ENCODE measurements around the gene GLTP. TPM values are rescaled to one million over a fixed set of nuclear protein-coding genes. Genes with fewer than 3 reads are reported as not detected.

The GLTP gene
- total RNA-seq, 1 experiment from 2014 or later, result 24.0 TPM

DNA sequence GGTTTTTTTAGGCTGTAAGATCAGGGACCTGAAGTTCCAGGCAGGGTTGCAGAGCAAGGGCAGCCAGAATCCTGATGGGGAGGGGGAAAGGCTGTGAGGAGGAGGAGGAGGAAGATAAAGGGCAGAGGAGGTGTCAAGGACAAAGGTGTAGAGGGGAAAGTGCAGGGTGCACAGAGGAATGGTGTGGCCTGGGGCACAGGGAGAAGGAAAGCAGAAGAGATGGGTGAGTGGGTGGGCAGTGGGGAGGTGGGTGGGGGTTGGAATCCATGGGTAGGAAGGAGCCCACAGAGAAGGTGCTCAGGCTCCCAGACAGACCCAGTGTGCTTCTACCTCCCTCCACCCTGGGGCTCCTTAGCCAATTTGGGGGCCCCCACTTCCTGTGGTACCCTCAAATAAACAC, 58.4 kb downstream of the GLTP start:
- DNase-seq, result no peak

DNA sequence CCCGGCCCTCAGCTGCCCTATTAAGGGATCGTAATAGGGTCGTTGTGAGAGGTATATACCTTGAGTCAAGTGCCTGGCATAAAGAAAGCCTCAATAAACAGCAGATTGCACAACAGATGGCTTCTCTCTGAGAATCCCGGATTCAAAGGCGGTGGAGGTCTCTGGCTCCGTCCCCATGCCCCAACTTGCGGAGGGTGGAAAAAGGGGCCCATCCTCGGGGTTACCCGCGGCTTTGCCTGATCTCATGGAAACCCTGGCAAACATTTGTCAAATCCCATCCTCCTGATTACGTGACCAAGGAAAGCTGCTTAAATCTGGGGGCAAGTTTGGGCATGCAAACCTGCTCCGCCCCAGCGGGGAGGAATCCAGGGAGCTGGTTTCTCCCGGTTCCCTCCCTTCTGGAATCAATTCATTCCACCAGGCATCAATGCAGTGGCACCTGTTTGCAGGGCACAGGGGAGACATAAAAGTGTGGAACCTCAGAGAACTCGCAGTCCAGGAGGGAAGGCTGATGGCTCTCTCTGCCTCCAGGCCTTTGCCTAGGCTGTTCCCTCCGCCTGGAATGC, 59.4 kb downstream of the GLTP start:
- Histone ChIP-seq H3K27me3 (no peaks in the 10 kb centered on the region), H3K9me3 (no peaks in the 10 kb centered on the region), H3K36me3 (no peaks in the 10 kb centered on the region), H3K4me3 (no peak overlapping the region)
- DNase-seq, result no peak

More for the DNA sequence above, 58.4 kb downstream of the GLTP start:
- Histone ChIP-seq H3K36me3 (no peaks in the 10 kb centered on the region), H3K27me3 (no peaks in the 10 kb centered on the region), H3K9me3 (no peaks in the 10 kb centered on the region), H3K4me3 (no peak overlapping the region)

DNA sequence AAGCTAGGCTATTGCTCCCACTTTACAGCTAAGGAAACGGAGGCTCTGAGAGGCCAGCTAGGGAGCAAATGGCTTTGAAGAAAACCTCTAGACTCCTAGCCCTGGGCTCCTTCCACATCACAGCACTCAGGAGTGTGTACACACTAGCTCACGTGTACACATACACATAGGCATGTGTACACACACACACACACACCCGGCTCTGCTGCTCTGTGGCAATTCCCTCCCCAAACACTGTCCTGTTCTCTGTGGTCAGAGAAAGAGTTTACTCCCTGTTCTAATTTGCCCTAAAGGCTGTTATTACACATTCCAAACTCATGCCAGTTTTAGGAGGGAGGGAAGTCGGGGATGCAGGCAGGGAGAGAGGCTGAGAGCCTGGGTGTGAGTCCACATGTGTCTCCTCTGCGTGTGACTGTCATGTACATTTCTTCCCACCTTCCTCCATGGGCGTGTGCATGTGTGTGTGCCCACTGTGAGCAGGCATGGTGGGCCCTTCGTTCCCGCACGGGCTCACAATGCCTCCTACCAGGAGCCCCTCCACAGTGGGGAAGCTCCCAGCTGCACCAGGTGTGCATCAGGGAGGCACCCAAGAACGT, 61.3 kb downstream of the GLTP start:
- no peak overlapping the region for H3K4me3 ChIP-seq
- DNase-seq, result peak; percentile 37
- no peaks in the 10 kb centered on the region for H3K9me3 ChIP-seq
- no peaks in the 10 kb centered on the region for H3K27me3 ChIP-seq
- H3K36me3 ChIP-seq, result no peaks in the 10 kb centered on the region

DNA sequence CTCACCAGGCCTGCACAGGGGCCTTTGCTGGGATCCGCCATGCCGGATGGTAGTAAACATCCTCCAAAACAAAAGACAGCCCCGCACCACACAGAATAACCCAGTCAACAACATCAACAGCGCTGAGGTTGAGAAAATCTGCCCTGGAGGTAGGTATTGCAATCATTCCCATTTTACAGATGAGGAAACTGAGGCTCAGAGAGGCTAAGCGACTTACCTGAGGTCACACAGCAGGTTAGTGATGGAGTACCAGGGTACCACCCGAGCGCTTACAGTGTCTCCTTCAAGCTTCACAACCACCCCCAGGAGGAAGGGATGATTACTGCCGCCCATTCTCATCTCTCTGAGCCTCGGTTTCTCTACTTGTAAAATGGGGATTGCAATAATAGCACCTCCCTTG, 62.1 kb downstream of the GLTP start:
- 0 out of 2 replicates have a peak, but pooled peaks cover 2% of the 10 kb centered on the region for H3K9me3 ChIP-seq
- no peaks in the 10 kb centered on the region for H3K27me3 ChIP-seq
- H3K36me3 ChIP-seq, result no peaks in the 10 kb centered on the region
- DNase-seq, result no peak
- no peak overlapping the region for H3K4me3 ChIP-seq

DNA sequence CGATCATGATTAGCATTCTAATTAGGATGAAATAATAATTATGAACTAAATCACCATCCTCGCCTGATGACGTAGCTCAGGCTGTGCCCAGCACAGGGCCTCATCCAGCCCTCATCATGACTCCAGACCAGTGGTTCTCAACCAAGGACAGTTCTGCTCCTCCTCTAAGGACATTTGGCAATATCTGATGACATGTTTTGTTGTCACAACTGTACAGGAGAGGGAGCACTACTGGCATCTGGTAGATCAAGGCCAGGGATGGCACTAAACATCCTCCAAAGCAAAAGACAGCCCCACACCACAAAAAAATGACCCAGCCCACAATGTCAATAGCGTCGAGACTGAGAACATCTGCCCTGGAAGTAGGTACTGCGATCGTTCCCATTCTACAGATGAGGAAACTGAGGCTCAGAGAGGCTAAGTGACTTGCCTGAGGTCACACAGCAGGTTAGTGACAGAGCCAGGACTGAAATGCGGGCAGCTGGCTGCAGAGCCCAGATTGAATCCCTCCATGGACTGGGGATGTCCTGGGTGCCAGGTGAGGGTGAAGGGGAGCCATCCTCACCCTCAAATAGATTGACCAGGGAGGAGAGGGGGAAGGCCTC, 62.6 kb downstream of the GLTP start:
- Histone ChIP-seq H3K27me3 (no peaks in the 10 kb centered on the region), H3K4me3 (no peak overlapping the region), H3K9me3 (0 out of 2 replicates have a peak, but pooled peaks cover 2% of the 10 kb centered on the region), H3K36me3 (no peaks in the 10 kb centered on the region; the same call in 1 of the 2 replicates)
- DNase-seq, result no peak

DNA sequence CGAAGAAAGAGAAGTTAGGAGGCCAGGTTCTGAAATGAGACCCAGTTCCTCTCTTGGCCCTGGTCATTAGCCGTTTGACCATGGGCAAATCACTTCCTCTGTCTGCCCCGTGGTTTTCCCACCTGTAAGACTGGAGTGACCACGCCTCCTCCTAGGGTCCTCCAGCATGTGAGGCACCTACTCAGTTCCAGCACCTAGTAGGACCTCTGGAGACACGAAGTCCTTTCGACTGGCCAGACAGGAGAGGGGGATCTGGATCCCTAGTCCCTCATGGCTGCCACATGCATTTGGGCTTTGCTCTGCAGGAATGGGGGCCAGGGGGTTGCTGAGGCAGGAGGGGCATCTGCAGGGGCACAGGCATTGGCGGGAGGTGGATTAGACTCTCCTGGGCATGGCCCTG, 63.5 kb downstream of the GLTP start:
- Histone ChIP-seq H3K4me3 (no peak overlapping the region), H3K36me3 (no peaks in the 10 kb centered on the region; the same call in 1 of the 2 replicates), H3K9me3 (0 out of 2 replicates have a peak, but pooled peaks cover 2% of the 10 kb centered on the region), H3K27me3 (no peaks in the 10 kb centered on the region)
- DNase-seq, result no peak

DNA sequence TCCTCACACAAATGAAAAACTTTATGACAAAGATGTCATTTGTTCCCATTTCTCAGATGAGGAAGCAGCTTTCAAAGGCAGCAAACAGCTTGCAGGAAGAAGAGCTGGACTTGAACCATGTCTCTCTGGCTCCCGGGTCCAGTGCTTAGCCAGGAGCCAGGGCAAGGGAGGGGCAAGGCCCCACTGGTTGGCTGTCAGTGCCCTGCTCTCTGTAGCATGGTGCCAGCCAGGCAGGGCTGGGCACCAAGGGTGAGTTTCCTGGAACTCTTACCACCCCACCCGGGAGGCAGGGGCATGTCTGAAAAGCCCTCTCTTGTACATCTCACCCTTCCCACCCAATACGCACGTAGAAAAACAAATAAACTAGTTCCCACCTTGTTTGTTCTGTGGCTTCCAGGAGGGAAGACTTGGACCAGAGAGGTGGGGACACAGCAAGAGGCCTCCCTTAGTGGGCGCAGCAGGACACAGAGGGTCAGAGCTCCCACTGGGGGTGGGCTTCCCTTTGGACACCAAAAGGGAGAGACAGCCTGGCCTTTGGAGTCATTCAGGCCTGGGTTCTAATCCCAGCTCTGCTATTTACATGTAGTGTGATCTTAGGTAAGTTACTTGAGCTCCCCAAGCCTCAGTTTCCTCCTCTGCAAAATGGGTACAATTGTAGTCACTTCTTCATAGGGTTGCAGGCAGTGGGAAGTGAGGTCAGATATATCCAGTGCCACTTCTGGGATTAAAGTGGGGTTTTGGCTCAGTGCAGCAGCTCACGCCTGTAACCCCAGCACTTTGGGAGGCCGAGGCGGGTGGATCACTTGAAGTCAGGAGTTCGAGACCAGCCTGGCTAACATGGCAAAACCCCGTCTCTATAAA, 64.4 kb downstream of the GLTP start:
- peak; percentile 12 for DNase-seq
- H3K4me3 ChIP-seq, result no peak overlapping the region
- no peaks in the 10 kb centered on the region for H3K27me3 ChIP-seq
- no peaks in the 10 kb centered on the region; the same call in 1 of the 2 replicates for H3K36me3 ChIP-seq
- H3K9me3 ChIP-seq, result 0 out of 2 replicates have a peak, but pooled peaks cover 2% of the 10 kb centered on the region

DNA sequence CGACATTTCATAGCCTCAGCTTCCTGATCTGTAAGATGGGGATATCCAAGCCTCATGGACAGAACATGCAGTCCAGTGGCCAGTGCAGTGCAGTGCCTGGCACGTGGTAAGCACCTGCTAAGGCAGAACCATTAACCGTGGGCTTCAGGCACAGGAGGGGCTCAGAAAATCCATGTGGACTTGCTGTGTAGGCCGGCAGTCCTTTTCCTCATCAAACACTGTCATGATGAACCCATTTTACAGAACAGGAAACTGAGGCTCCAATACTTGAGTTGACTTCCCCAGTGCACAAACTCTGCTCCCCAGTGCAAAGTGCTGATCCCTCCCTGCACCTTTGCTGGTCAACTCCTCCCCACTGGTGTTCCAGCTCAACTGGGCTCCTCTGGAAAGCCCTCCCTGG, 65.1 kb downstream of the GLTP start:
- Histone ChIP-seq H3K9me3 (0 out of 2 replicates have a peak, but pooled peaks cover 2% of the 10 kb centered on the region), H3K4me3 (no peak overlapping the region), H3K36me3 (no peaks in the 10 kb centered on the region; the same call in 1 of the 2 replicates), H3K27me3 (no peaks in the 10 kb centered on the region)
- no peak for DNase-seq

DNA sequence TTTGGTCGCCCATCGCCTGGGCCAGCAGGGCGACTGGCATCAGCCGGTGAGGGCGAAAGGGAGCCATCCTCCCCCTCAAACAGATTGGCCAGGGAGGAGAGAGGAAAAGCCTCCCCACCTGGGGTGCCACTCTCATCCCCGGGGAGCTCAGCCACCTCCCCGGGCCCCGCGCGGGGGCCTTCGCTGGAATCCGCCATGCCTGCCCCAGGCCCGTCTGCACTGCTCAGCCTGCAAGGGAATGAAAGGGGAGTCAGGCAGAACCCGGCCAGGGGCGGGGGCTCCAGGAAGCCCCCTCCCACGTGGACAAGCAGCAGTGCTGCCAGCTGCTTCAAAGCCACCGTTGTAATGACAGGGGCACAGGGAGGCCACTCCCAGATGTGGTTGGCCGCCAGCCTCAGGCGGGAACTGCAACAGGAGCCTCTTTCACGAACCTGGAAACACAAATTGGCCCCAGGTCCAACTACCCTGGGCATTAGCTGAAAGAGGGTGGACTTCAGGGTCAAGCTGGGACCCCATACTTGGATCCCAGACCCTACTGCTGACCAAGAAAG, 65.7 kb downstream of the GLTP start:
- no peak overlapping the region for H3K4me3 ChIP-seq

DNA sequence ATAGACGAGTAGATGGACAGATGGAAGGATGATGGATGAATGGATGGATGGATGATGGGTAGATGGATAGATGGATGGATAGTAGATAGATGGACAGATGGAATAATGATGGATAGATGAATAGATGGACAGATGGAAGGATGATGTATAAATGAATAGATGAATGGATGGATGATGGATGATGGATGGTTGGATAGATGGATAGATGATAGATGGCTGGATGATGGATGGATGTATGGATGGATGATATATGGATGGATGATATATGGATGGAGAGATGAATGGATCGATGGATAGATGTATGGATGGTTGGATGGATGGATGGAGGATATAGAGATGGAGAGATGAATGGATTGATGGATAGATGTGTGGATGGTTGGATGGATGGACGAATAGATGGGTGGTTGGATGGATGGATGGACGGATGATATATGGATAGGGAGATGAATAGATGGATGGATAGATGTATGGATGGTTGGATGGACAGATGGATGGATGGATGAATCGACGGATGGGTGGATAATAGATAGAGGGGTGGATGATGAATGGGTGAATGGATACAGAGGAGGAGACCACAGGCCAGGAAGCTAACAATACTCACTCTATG, 66.4 kb downstream of the GLTP start:
- Histone ChIP-seq H3K36me3 (no peaks in the 10 kb centered on the region; the same call in 1 of the 2 replicates), H3K4me3 (no peak overlapping the region), H3K27me3 (no peaks in the 10 kb centered on the region), H3K9me3 (0 out of 2 replicates have a peak, but pooled peaks cover 2% of the 10 kb centered on the region)
- DNase-seq, result no peak

More for the DNA sequence above, 65.7 kb downstream of the GLTP start:
- no peak for DNase-seq
- H3K36me3 ChIP-seq, result no peaks in the 10 kb centered on the region; the same call in 1 of the 2 replicates
- H3K9me3 ChIP-seq, result 0 out of 2 replicates have a peak, but pooled peaks cover 2% of the 10 kb centered on the region
- no peaks in the 10 kb centered on the region for H3K27me3 ChIP-seq

DNA sequence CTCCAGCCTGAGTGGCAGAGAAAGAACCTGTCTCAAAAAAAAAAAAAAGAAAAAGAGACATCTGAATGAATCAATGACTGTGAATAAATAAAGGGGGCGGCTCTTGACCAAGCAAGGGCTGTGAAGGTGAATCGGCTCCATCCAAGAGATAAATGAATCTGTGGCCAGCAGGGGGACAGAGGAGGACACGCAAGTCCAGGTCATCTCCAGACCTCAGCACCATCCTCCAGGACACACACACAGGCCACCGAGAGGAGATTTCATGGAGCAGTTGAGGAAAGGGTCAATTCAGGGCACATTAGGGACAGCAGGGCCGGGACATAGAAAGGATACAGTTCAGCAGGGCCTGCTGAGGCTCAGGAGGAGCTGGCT, 68.7 kb downstream of the GLTP start:
- Histone ChIP-seq H3K4me3 (no peak overlapping the region), H3K9me3 (0 out of 2 replicates have a peak, but pooled peaks cover 2% of the 10 kb centered on the region), H3K36me3 (no peaks in the 10 kb centered on the region; the same call in 1 of the 2 replicates), H3K27me3 (no peaks in the 10 kb centered on the region)
- no peak for DNase-seq

DNA sequence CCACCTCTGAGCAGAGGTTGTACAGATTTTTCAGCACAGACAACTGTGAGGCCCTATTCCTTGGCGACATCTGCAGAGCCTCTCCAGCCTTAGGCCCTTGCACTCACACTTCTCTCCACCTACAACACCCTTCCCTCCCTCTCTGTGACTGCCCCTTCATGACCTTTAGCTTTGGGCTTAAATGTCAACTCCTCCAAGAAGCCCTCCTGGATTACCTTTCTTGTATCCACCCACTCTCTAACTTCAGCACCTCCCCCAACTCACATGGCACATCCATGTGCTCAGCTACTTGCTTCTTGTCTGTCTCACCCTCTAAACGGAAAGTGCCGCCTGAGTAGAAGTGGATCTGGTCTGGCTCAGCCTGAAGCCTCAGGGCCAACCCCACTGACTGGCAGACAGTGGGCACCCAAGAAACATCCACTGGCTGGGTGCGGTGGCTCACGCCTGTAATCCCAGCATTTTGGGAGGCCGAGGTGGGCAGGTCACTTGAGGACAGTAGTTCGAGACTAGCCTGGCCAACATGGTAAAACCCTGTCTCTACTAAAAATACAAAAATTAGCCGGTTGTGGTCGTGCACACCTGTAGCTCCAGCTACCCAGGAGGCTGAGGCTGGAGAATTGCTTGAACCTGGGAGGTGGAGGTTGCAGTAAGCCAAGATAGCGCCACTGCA, 69.3 kb downstream of the GLTP start:
- no peak for DNase-seq
- no peak overlapping the region for H3K4me3 ChIP-seq
- H3K9me3 ChIP-seq, result 0 out of 2 replicates have a peak, but pooled peaks cover 2% of the 10 kb centered on the region

DNA sequence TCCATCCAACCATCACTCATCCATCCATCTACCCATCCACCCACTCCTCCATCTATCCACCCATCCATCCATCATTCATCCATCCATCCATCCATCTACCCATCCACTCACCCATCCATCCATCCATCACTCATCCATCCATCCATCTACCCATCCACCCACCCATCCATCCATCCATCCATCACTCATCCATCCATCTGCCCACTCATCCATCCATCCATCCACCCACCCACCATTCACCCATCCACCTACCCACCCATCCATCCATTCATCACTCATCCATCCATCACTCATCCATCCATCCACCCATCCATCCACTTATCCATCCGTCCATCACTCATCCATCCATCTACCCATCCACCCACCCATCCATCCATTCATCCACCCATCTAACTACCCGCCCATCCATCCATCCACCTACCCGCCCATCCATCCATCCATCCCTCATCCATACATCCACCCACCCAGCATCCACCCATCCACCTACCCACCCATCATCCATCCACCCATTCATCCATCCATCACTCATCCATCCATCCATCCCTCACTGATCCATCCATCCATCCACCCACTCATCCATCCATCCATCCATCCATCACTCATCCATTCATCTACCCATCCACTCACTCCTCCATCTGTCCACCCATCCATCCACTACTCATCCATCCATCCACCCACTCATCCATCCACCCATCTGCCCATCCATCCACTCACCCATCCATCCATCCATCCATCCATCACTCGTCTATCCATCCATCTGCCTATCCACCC, 71.3 kb downstream of the GLTP start:
- no peaks in the 10 kb centered on the region for H3K27me3 ChIP-seq
- H3K9me3 ChIP-seq, result 0 out of 2 replicates have a peak, but pooled peaks cover 2% of the 10 kb centered on the region
- DNase-seq, result no peak
- H3K4me3 ChIP-seq, result no peak overlapping the region
- no peaks in the 10 kb centered on the region; the same call in 1 of the 2 replicates for H3K36me3 ChIP-seq

More for the DNA sequence above, 69.3 kb downstream of the GLTP start:
- Histone ChIP-seq H3K36me3 (no peaks in the 10 kb centered on the region; the same call in 1 of the 2 replicates), H3K27me3 (no peaks in the 10 kb centered on the region)

DNA sequence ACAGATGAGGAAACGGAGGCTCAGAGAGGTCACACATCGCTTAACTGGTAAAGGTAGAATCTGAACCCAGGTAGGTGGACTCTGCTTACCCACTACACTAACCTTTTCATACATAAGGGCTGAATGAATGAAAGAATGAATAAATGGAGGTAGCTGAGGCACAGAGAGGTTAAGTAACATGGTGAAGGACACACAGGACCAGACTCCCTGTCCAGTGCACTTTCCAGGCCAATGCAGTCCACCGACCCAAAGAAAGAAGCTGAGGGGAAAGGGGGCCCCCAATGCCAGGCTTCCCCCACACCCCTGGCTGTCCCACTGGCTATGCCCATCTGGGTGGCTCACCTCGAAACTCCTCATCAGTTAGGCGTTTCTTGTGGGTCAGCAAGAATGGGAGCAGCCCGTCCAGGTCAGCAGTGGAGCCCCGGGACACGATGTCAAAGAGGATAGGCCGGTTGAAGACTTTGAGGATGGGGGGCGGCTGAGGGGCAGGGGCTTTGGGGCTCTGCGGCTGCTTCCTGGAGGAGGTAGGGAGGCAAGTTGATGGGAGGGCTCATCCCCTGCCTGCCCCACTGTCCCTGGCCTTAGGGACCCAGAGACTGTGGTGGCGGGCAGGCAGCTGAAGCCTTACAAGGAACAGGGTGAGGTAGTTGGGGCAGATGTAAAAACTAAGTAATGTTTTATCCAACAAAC, 72.2 kb downstream of the GLTP start:
- Histone ChIP-seq H3K4me3 (no peak overlapping the region), H3K27me3 (no peaks in the 10 kb centered on the region), H3K9me3 (no peaks in the 10 kb centered on the region), H3K36me3 (no peaks in the 10 kb centered on the region; the same call in 1 of the 2 replicates)
- DNase-seq, result no peak

All from MG63 (cell line).